ENCODE measurements around the gene UBE2E3.

The UBE2E3 gene

GRCh38 chr2:181111059-181111458 is 130.7 kb downstream of the UBE2E3 start:
- DNase-seq = no peak
- TF ChIP-seq CTCF (IDR thresholded peaks at IDR 0.05; ENCODE audit: low read depth, low read length, missing control alignments) = no peak
- Histone ChIP-seq H3K27ac (no peak overlapping the region), H3K4me3 (ENCODE audit: low read depth, low read length) (no peak overlapping the region), H3K27me3 (replicated peaks) (no peaks in the 10 kb centered on the region), H3K36me3 (replicated peaks) (no peaks in the 10 kb centered on the region)
- in situ Hi-C loops (cut with HindIII; ENCODE audit: low pct_ligation_motif_present, low sequenced_read_pairs) = no loop called here

DNA sequence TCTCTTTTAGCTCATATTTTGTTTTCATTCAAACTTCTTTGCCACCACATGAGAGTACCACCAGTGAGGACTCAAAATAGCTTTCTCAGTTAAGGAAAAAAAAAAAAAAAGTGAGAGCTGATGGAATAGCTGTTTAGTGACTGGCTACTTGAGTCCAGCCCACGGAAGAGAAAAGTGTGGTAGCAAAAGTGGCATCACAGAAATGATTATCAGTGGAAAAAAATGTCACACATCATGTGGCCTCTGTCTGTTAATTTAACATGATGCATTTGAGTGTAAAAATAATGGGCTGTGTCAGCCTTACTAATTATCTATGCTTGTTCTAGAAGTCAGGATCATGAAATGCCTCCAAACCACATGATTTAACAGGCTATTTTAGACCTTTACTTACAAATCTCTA is 132.5 kb downstream of the UBE2E3 start:
- TF ChIP-seq CTCF (IDR thresholded peaks at IDR 0.05; ENCODE audit: low read depth, low read length, missing control alignments) = no peak
- no peaks in the 10 kb centered on the region for H3K27me3 ChIP-seq (replicated peaks)
- no peak overlapping the region for H3K4me3 ChIP-seq (ENCODE audit: low read depth, low read length)
- no peak for DNase-seq
- H3K36me3 ChIP-seq (replicated peaks) = no peaks in the 10 kb centered on the region
- in situ Hi-C loops (cut with HindIII; ENCODE audit: low pct_ligation_motif_present, low sequenced_read_pairs) = no loop called here
- no peak overlapping the region for H3K27ac ChIP-seq

Measured in brain microvascular endothelial cell (primary cell).